ENCODE results near the gene EML4. TPM values are rescaled to one million over a fixed set of nuclear protein-coding genes. Genes with fewer than 3 reads are reported as not detected.

The EML4 gene
- total and polyA plus RNA-seq, 2 donors (not counting 1 experiment from before 2014, with no cell fraction given) = 49.4 to 134 TPM

- 98% methylated on average over 7 of the region's 8 CpGs for WGBS (ENCODE audit: insufficient coverage)
- no peak overlapping the region for H3K27ac Mint-ChIP-seq
- no peaks in the 10 kb centered on the region for H3K4me1 Mint-ChIP-seq
- Histone ChIP-seq H3K4me1 (ENCODE audit: control insufficient read depth in 2 of 2, insufficient read depth in 2 of 2, low read length in 2 of 2) (no peaks in the 10 kb centered on the region), H4K20me1 (ENCODE audit: control insufficient read depth, insufficient read depth, low read length, poor library complexity, severe bottlenecking) (no peaks in the 10 kb centered on the region), H3K36me3 (replicated peaks in 1 of 2; ENCODE audit: control extremely low read depth in 1 of 2, control insufficient read depth in 1 of 2, extremely low read depth in 1 of 2, insufficient read depth in 2 of 2, low read length in 1 of 2) (peaks cover 0 to 40% of the 10 kb centered on the region in 2 experiments), H3K4me2 (replicated peaks; ENCODE audit: low read depth, low read length, poor library complexity, severe bottlenecking) (no peak overlapping the region), H3K27me3 (replicated peaks in 1 of 4; ENCODE audit: control extremely low read depth in 1 of 4, control insufficient read depth in 3 of 4, insufficient read depth in 4 of 4, low read length in 3 of 4) (no peaks in the 10 kb centered on the region), H3K9ac (ENCODE audit: low read length) (no peak overlapping the region), H3K79me2 (ENCODE audit: control insufficient read depth, insufficient read depth, low read length) (peaks cover 57% of the 10 kb centered on the region), H3K9me3 (ENCODE audit: control extremely low read depth in 1 of 3, control insufficient read depth in 2 of 3, insufficient read depth in 1 of 3, low read length in 2 of 3) (no peaks in the 10 kb centered on the region), H3K4me3 (ENCODE audit: control extremely low read depth in 1 of 5, extremely low read depth in 1 of 5, insufficient read depth in 1 of 5, low read depth in 2 of 5, low read length in 4 of 5) (no peak overlapping the region), H2AFZ (ENCODE audit: insufficient read depth, low read depth, low read length, poor library complexity, severe bottlenecking) (no peak overlapping the region), H3K27ac (ENCODE audit: low read length in 2 of 2) (no peak overlapping the region)
- ChIA-PET CTCF (no interaction called here), POLR2A (no interaction called here)
- no peak for ATAC-seq (ENCODE audit: low read depth)
- no peaks in the 10 kb centered on the region for H3K9me3 Mint-ChIP-seq (ENCODE audit: insufficient read depth)
- H3K27me3 Mint-ChIP-seq = no peaks in the 10 kb centered on the region
- intact Hi-C loops (cut with micrococcal nuclease) = no loop called here
- H3K4me3 Mint-ChIP-seq = no peak overlapping the region
- no peak for DNase-seq
- TF ChIP-seq EZH2 (IDR thresholded peaks at IDR 0.05; ENCODE audit: borderline replicate concordance, insufficient read depth, low read depth, low read length, poor library complexity, severe bottlenecking) (no peak), CTCF (IDR thresholded peaks at IDR 0.05) (no peak)
Measured at GRCh38 chr2:42348113-42348805, 179.1 kb downstream of the EML4 start.

- peaks cover 57% of the 10 kb centered on the region for H3K79me2 ChIP-seq (ENCODE audit: control insufficient read depth, insufficient read depth, low read length)
Measured at GRCh38 chr2:42350434-42351063, 181.4 kb downstream of the EML4 start.

More at GRCh38 chr2:42350434-42351063, 181.4 kb downstream of the EML4 start:
- WGBS (ENCODE audit: insufficient coverage) = 80% methylated on average over 1 of the region's 3 CpGs
- H2AFZ ChIP-seq (ENCODE audit: insufficient read depth, low read depth, low read length, poor library complexity, severe bottlenecking) = no peak overlapping the region
- ATAC-seq (ENCODE audit: low read depth) = no peak
- no peak for DNase-seq
- TF ChIP-seq CTCF (IDR thresholded peaks at IDR 0.05) = no peak
- TF ChIP-seq EZH2 (IDR thresholded peaks at IDR 0.05; ENCODE audit: borderline replicate concordance, insufficient read depth, low read depth, low read length, poor library complexity, severe bottlenecking) = no peak
- Mint-ChIP-seq H3K4me1 (peaks cover 8% of the 10 kb centered on the region), H3K27me3 (no peaks in the 10 kb centered on the region), H3K4me3 (no peak overlapping the region), H3K9me3 (ENCODE audit: insufficient read depth) (no peaks in the 10 kb centered on the region), H3K27ac (no peak overlapping the region)
- no peaks in the 10 kb centered on the region for H3K4me1 ChIP-seq (ENCODE audit: control insufficient read depth in 2 of 2, insufficient read depth in 2 of 2, low read length in 2 of 2)
- H3K9ac ChIP-seq (ENCODE audit: low read length) = no peak overlapping the region
- CTCF ChIA-PET = no interaction called here
- intact Hi-C loops (cut with micrococcal nuclease) = no loop called here
- no peak overlapping the region for H3K27ac ChIP-seq (ENCODE audit: low read length in 2 of 2)
- POLR2A ChIA-PET = no interaction called here
- no peaks in the 10 kb centered on the region for H3K9me3 ChIP-seq (ENCODE audit: control extremely low read depth in 1 of 3, control insufficient read depth in 2 of 3, insufficient read depth in 1 of 3, low read length in 2 of 3)
- peaks cover 15% of the 10 kb centered on the region for H4K20me1 ChIP-seq (ENCODE audit: control insufficient read depth, insufficient read depth, low read length, poor library complexity, severe bottlenecking)
- H3K4me2 ChIP-seq (replicated peaks; ENCODE audit: low read depth, low read length, poor library complexity, severe bottlenecking) = no peak overlapping the region
- H3K27me3 ChIP-seq (replicated peaks in 1 of 4; ENCODE audit: control extremely low read depth in 1 of 4, control insufficient read depth in 3 of 4, insufficient read depth in 4 of 4, low read length in 3 of 4) = no peaks in the 10 kb centered on the region
- no peak overlapping the region for H3K4me3 ChIP-seq (ENCODE audit: control extremely low read depth in 1 of 5, extremely low read depth in 1 of 5, insufficient read depth in 1 of 5, low read depth in 2 of 5, low read length in 4 of 5)
- H3K36me3 ChIP-seq (replicated peaks in 1 of 2; ENCODE audit: control extremely low read depth in 1 of 2, control insufficient read depth in 1 of 2, extremely low read depth in 1 of 2, insufficient read depth in 2 of 2, low read length in 1 of 2) = peaks cover 0 to 37% of the 10 kb centered on the region in 2 experiments
